ENCODE measurements around the gene TRAIP. TPM values are rescaled to one million over a fixed set of nuclear protein-coding genes. Genes with fewer than 3 reads are reported as not detected.

The TRAIP gene
- total RNA-seq, 1 donor from 2014 or later, result 0.63 TPM

DNA sequence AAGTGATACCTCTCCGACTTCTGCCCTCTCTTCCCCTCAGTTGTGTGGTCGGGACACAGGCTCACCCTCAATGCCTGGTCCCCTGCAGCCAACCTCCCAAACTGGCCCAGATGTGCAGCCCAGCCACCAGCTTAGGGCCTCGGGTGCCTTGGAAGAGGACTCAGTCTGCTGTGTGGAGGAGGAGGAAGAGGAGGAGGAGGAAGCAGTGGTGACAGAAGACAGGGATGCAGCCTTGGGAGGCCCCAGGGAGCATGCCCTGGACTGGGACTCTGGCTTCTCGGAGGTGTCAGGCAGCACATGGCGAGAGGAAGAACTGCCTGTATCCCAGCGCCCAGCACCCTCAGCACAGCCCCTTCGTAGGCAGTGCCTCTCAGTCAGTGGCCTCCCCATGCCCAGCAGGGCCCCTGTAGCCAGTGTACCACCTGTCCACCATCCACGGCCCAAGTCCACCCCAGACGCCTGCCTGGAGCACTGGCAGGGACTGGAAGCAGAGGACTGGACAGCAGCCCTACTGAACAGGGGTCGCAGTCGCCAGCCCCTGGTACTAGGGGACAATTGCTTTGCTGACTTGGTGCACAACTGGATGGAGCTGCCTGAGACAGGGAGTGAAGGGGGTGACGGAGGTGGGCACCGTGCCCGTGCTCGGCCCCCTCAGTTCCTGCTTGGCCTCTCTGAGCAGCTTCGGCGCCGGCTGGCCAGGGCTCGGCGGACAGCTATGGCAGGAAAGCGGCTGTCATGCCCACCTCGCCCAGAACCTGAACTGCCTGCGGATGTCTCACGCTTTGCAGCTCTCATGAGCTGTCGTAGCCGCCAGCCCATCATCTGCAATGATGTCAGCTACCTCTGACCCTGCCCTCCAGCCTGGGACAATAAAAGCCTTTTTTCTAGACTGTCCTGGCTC lies 52.0 kb downstream of the TRAIP start:
- H3K27me3 ChIP-seq (ENCODE audit: low read depth), result no peaks in the 10 kb centered on the region
- peaks cover 6% of the 10 kb centered on the region for H3K36me3 ChIP-seq
- peak; percentile 25 for DNase-seq
- H3K4me1 ChIP-seq, result peaks cover 62% of the 10 kb centered on the region
- TF ChIP-seq, protein P1, sequence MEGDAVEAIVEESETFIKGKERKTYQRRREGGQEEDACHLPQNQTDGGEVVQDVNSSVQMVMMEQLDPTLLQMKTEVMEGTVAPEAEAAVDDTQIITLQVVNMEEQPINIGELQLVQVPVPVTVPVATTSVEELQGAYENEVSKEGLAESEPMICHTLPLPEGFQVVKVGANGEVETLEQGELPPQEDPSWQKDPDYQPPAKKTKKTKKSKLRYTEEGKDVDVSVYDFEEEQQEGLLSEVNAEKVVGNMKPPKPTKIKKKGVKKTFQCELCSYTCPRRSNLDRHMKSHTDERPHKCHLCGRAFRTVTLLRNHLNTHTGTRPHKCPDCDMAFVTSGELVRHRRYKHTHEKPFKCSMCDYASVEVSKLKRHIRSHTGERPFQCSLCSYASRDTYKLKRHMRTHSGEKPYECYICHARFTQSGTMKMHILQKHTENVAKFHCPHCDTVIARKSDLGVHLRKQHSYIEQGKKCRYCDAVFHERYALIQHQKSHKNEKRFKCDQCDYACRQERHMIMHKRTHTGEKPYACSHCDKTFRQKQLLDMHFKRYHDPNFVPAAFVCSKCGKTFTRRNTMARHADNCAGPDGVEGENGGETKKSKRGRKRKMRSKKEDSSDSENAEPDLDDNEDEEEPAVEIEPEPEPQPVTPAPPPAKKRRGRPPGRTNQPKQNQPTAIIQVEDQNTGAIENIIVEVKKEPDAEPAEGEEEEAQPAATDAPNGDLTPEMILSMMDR (IDR thresholded peaks at IDR 0.05; ENCODE audit: borderline replicate concordance), result no peak
- no peaks in the 10 kb centered on the region for H3K9me3 ChIP-seq (replicated peaks)
- intact Hi-C loops (cut with micrococcal nuclease), result loop anchor here (5.0 kb wide), 1 partner anchor 38 kb away; no protein-coding TSS in a partner anchor
- H3K4me3 ChIP-seq, result peak overlapping the region; percentile 91
- H3K27ac ChIP-seq (replicated peaks), result peak overlapping the region; percentile 99

DNA sequence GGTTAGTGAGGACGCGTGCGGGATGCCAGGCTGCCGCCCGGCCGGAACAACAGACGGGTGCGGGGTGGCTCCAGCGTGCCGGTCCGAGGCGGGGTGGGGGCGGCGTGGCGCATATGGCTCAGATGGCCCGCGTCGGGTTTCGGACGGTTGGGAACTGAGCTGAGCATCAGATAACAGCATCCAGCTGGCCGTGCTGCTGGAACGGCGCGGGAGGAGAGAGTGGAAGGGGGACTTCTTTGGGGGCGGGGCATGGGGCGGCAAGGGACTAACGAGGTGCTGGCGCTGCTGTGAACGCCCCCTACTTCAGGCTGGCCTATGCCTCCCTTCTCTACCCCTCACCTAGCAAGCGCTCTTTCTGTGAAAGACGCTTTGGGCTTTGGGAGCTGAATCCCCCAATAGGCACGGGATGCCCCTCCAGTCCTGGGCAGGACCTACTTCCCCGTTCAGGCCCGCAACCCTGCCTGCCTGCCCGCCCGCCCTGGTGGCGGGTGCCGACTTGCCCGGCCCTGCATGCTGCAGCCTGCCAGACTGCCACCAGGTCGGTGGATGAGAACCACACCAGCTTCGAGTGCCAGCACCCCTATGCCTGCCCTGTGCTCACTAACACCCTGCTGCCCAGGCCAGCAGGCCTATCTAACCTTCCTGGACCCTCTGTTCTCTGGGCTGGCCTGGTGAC lies 52.8 kb downstream of the TRAIP start:
- intact Hi-C loops (cut with micrococcal nuclease), result loop anchor here (5.0 kb wide), 1 partner anchor 39 kb away; no protein-coding TSS in a partner anchor
- Histone ChIP-seq H3K27me3 (ENCODE audit: low read depth) (no peaks in the 10 kb centered on the region), H3K27ac (replicated peaks) (peak overlapping the region; percentile 99), H3K4me3 (peak overlapping the region; percentile 91), H3K4me1 (peaks cover 62% of the 10 kb centered on the region), H3K9me3 (replicated peaks) (no peaks in the 10 kb centered on the region), H3K36me3 (no peaks in the 10 kb centered on the region)
- no peak for DNase-seq
- TF ChIP-seq, protein P1 (IDR thresholded peaks at IDR 0.05; ENCODE audit: borderline replicate concordance), result peak; percentile 10

DNA sequence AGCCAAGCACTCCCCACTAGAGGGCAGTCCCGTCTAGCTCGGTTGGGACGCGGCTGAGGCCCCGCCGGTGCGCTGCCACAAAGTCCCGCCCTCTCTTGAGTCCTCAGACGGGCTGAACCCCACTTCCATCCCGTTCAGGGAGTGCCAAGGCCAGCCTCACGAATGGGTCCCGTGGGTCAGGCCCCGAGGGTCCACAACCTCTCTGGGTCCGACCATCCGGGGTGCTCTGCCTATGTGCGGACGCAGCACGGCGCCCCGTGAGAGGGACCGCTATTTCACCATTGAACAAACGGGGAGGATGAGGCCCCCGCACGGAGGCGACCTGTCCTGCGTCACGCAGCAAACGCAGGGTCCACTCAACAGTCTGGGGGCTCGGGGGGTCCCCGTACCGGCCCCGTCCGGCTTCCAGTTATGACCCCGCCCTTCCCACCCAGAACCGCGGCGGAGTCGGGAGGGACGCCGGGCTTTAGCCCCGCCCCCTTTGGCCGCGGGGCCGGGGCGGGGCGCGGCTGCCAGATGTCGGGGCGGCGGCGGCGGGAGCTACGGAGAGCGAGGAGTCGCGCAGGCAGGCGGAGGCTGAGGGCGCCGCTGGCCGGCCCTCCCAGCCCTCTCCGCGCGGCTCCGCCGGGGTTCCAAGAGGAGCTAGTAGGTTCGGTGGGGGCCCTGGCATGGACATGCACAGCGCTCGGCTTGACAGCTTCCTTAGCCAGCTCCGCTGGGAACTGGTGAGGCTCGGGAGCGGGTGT lies 53.5 kb downstream of the TRAIP start, which contains the start of gene INKA1:
Gene INKA1 (plus strand): TSS at position 543 of the 746 bp plus-strand sequence. CDS start 132 bp downstream, at position 675.
- TF ChIP-seq, protein P1 (IDR thresholded peaks at IDR 0.05; ENCODE audit: borderline replicate concordance), result peak; percentile 93
- Histone ChIP-seq H3K4me3 (peak within 1 kb of the TSS; percentile 91), H3K36me3 (no peaks in the 10 kb centered on the region), H3K4me1 (peaks cover 56% of the 10 kb centered on the region), H3K27me3 (ENCODE audit: low read depth) (no peaks in the 10 kb centered on the region), H3K9me3 (replicated peaks) (no peaks in the 10 kb centered on the region), H3K27ac (replicated peaks) (peak within 1 kb of the TSS; percentile 99)
- intact Hi-C loops (cut with micrococcal nuclease), result loop anchor here (5.0 kb wide), 1 partner anchor 39 kb away; no protein-coding TSS in a partner anchor
- DNase-seq, result peak; percentile 90

DNA sequence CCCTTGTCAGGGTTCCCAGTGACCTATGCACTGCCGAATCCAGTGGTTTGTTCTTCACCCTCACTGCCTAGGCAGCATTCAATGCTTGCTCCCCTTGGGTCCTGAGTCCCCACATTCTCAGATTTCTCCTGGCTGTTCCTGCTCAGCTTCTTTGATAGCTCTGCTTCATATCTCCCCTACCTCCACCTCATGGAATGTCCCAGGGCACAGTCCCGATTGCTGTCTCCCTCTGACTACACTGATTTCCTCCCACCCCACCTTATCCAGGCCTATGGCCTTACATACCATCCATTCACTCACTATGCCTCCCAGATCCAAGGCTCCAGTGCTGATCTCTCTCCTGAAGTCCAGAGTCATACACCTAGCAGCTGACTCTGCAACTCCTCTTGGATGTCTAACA lies 55.2 kb downstream of the TRAIP start:
- Histone ChIP-seq H3K9me3 (replicated peaks) (no peaks in the 10 kb centered on the region), H3K4me1 (peaks cover 38% of the 10 kb centered on the region), H3K36me3 (no peaks in the 10 kb centered on the region), H3K27me3 (ENCODE audit: low read depth) (no peaks in the 10 kb centered on the region), H3K27ac (replicated peaks) (no peak overlapping the region), H3K4me3 (no peak overlapping the region)
- intact Hi-C loops (cut with micrococcal nuclease), result loop anchor here (5.0 kb wide), 1 partner anchor 41 kb away; no protein-coding TSS in a partner anchor
- TF ChIP-seq, protein P1 (IDR thresholded peaks at IDR 0.05; ENCODE audit: borderline replicate concordance), result no peak
- DNase-seq, result no peak

DNA sequence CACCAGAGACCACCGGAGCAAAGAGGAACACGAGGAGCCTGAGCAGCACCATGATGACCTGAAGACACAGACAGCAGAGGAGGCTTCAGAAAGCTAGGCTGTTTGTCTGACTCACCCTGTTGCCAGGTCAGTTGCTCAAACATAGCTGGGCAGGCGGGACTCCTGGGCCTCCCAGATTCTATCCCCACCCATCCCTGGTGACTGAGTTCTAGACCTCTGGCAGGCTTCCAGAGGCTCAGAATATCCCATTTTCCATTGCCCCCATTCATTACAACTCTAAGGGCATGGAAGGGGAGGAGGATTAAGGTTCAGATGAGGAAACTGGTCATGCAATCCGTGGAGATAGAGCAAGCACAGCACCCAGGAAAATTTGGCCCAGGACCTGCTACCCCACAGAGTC lies 56.6 kb downstream of the TRAIP start, which contains the start of gene CDHR4:
Gene CDHR4 (minus strand): TSS at position 113 of the 400 bp plus-strand sequence. CDS start 61 bp downstream, at position 52.
- Histone ChIP-seq H3K4me1 (peaks cover 24% of the 10 kb centered on the region), H3K36me3 (no peaks in the 10 kb centered on the region), H3K27ac (replicated peaks) (no peak within 1 kb of the TSS), H3K27me3 (ENCODE audit: low read depth) (no peaks in the 10 kb centered on the region), H3K4me3 (no peak within 1 kb of the TSS), H3K9me3 (replicated peaks) (no peaks in the 10 kb centered on the region)
- TF ChIP-seq, protein P1 (IDR thresholded peaks at IDR 0.05; ENCODE audit: borderline replicate concordance), result no peak
- no peak for DNase-seq
- intact Hi-C loops (cut with micrococcal nuclease), result loop anchor here (5.0 kb wide), 1 partner anchor 43 kb away; no protein-coding TSS in a partner anchor
